SIG-M5 treated with dmso at 0.1 percent for 504 hours (cell line): ENCODE data around the gene NAGS.

Source experiments
- DNase-seq: peaks from one replicate; lab custom pipeline; 2025; ENCODE audit not compliant: unreplicated experiment; lab: John Stamatoyannopoulos, UW

Gene NAGS

DNA sequence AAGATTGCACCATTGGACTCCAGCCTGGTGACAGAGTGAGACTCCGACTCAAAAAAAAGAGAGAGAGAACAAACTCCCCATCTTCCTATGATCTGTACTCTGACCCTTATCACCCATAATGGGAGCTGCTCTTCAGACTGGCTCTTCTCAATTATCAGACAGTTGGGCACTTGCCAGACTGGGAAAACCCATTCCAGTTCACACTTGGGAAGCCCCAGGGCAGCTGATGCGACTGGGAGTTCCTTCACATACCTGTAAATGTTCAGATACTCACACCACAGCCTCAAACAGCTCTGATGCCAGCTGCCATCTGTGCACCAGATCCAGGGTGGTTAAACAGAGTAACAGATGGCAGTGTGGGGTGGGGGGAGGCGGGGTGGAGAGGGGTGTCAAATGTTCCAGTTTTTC lies 34.2 kb downstream of the NAGS start:
- DNase-seq = no peak

DNA sequence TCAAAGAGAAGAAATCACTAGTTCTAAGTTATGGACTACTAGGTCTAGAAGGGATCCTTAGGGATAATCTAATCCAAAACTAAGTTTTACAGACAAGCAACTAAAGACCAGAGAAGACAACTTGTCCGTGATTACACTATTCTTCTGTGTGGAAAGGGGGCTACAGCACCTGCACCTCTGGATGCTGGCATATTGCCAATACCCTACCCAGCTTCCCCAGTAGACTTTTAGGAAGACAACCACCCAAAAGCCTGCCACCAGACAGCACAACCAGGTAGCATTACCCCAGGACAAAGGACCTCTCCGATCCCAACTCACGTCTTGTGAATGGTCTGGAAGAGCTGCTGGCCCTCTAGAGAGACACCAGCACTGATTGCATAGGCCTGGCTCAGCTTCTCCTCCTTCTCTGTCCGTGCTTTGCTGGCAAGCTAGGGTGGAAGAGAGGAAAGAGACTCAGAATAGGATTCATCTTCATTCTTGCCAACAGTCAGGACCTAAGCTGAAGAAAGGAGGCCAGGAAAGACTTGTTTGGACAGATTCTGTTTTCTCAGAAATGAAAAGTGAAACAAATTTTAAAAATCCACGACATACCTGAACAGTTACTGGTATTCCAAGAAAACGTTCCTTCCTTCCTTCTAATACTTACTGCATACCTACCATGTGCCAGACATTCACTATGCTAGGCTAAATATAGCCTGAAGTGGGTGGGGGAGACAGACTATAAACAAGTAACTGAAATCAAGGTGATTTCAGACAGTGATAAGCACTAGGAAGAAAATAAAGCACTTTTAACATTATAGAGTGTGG lies 35.6 kb downstream of the NAGS start:
- DNase-seq = no peak

DNA sequence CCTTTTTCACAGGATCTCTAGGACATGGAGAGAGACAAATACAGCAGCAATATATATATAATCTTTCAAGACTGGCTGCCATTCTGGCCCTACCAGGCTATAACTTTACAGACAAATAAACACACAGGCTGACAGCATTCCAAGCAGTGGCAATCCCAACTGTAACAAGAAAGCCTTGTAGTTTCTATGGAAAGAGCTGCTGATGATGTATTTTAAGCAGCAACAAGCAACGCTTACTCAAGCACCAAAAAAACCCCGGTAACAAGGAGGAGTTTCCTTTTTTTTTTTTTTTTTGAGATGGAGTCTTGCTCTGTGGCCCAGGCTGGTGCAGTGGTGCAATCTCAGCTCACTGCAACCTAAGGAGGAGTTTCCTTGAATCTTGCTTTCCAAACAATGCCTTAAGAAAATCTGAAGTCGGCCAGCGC lies 38.9 kb downstream of the NAGS start:
- DNase-seq = no peak

DNA sequence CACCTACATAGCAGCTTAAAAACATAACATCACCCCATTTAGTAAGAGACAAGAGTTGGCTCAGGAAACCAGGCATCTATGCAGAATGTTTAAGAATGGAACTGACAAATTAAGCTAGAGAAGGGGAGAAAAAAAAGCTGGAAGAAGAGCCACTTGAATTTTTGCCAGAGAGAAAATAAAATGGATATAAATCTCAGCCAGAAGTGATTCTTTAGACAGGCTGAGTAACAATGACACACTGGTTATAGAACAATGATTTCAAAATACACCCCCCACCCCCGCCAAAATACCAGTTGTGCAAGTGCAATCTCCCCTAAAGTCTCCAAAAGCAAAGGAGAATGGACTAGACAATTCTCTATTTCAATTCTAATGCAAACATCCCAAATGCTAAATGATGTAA lies 39.6 kb downstream of the NAGS start:
- no peak for DNase-seq

DNA sequence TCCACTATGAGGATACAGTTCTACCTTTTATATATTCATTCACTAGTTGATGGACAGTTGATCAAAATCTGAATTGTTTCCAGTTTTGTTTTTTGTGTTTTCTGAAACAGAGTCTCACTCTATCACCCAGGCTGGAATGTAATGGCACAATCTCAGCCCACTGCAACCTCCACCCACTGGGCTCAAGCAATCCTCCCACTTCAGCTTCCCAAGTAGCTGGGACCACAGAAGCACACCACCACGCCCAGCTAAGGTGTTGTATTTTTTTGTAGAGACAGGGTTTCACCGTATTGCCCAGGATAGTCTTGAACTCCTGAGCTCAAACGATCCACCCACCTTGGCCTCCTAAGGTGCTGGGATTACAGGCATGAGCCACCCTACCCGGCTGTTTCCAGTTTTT lies 41.1 kb downstream of the NAGS start:
- no peak for DNase-seq

DNA sequence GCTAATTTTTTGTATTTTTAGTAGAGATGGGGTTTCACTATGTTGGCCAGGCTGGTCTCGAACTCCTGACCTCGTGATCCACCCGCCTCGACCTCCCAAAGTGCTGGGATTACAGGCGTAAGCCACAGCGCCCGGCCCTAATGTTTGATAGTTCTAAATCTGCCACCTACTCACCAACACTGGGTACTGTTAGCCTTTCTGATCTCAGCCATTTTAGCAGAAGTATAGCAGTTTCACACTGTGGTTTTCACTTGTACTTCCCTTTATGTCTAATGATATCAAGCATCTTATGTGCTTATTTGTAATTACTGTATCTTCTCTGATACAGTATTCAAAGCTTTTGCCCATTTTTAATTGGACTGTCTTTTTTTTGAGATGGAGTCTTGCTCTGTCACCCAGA lies 42.5 kb downstream of the NAGS start:
- DNase-seq = peak; percentile 14

DNA sequence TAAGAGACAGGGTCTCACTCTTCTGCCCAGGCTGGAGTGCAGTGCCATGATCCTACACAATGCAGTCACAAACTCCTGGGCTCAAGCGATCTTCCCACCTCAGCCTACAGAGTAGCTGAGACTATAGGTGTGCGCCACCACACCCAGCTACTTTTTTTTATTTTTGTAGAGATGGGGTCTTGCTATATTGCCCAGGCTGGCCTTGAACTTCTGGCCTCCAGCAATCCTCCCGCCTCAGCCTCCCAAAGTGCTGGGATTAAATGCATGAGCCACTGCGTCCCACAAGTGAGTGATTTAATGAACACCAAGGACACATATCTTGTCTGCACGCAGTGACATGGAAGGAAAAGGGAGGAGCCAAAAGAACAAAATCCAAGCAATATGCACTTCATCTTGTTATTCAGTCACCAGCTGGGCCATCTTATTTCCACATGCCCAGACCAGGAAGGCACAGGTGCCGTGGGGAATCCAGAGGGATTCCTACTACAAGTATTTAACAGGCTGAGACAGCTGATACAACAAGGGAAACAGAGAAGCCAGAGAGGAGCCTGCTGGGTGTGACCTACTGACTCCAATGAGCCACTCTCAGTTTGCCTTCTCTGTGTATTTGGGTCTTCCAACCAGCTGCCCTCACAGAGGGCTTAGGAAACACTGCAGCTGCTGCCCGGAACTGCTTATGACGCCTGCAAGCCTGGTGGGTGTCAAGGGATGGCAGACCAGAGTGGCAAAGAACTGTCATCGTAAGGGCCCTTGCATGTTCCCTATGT lies 45.1 kb downstream of the NAGS start:
- DNase-seq = no peak

DNA sequence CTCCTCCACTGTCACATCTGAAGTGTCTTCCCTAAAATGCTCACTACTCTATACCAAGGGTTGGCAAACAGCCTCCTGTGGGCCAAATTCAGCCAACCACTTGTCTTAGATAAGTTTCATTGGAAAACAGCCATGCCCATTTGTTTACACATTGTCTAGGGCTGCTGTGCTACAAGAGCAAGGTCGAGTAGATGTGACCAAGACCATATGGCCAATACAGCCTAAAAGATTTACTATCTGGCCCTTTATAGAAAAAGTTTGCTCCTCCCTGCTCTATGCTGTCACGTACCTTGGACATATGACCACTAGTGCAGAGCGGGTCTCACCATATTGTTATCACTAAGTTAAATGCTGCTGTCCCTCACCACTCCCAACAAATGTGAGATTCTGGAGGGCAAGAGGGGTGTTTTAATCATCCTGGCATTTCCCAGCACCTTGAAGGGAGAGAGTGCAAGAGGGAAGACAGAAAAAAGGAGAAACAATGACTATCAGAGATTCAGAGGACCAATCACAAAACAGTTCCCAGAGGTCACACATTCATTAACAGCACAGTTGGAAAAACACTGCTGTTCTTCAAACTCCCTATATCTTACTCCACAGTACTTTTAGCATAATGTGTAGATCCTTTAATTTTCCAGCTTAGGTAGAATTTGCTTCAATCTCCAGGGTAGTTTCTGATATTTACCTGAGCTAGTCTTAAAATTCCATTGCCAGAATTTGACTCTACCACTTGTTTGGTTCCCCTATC lies 48.9 kb downstream of the NAGS start:
- DNase-seq = no peak
